Stimulated activated CD4-positive, alpha-beta T cell treated with anti-CD3 and anti-CD28 coated beads, TNF-alpha, amount 100 ng/mL, for 4 hours (primary cell): Measurements from ENCODE around the gene CAPN13.

Experiments
- DNase-seq, 3 experiments: peaks; one replicate each; pipeline ENCODE4 v3.0.0-alpha.2; 2020; ENCODE audit warnings: low read depth in 3 of 3

Gene CAPN13

DNA sequence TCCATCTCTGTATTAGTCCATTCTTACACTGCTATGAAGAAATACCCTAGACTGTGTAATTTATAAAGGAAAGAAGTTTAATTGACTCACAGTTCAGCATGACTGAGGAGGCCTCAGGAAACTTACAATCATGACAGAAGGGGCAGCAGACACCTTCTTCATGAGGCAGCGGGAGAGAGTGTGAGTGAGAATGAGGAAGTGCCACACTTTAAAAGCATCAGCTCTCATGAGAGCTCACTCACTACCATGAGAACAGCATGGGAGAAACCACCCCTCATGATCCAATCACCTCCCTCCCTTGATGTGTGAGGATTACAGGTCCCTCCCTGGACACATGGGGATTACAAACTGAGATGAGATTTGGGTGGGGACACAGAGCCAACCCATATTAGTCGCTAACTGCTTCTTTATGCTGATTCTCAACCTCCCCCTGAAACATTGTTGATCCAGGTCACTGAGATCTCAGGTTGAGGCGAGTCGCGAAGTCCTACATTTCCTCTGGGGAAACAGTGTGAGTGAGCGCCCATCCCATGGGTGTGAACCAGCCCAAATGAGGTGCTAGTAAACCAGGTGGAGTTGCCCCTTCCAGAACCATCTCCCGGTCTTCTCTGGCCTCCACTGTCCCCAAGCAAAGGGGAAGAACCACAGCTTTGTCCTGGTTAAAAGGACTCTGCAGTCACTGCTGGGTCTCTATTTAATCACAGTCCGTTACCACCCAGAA, 123.8 kb downstream of the CAPN13 start:
- no peak for DNase-seq

DNA sequence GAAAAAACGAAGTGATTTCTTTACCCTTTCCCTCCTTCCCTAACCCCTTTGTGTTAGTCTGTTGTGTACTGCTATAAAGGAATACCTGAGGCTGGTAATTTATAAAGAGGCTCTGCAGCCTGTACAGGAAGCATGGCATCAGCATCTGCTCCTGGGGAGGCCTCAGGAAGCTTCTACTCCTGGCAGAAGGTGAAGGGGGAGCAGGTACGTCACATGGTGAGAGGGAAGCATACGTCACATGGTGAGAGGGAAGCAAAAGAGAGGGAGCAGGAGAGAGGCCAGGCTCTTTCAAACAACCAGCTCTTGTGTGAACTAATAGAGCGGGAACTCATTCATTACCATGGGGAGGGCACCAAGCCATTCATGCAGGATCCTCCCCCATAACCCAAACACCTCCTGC, 126.2 kb downstream of the CAPN13 start:
- no peak for DNase-seq

- DNase-seq: no peak
Observed at GRCh38 chr2:30680121-30680520, 127.1 kb downstream of the CAPN13 start.

DNA sequence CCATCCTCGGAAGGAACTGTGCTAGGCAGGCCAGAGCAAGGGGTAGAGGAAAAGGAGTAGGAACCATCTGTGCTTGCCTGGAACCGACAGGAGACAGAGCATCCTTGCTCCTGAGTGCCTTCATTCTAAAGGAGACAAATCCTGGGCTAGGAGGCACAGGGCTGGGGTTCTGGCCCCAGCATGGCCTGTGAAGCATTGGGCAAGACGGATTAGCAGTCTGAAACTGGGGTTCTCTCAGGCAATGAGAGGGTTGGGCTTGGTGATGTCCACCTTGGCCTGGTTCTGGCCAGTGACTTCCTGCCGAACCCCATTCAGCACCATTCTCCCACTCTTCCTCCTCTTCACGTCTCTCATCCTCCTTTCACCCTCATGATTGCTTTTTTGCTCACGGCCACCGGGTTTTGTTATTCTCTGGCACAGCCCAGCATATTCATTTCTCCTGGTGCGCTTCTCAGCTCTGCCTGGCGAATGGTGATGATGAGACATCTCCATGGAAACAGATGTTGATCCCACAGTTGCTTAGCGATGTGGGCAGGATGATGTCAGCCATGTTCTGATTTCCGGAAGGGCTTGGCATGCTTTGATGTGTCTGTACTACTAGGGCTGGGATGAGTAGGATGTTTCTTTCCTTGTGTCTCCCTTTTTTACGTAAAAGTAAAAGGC, 127.7 kb downstream of the CAPN13 start:
- DNase-seq: no peak

GRCh38 chr2:30678410-30679137, 128.7 kb downstream of the CAPN13 start:
- no peak for DNase-seq

GRCh38 chr2:30677861-30678385, 129.3 kb downstream of the CAPN13 start:
- DNase-seq: no peak

GRCh38 chr2:30677231-30677630, 130.0 kb downstream of the CAPN13 start:
- no peak for DNase-seq

GRCh38 chr2:30675758-30676157, 131.5 kb downstream of the CAPN13 start:
- DNase-seq: no peak

DNA sequence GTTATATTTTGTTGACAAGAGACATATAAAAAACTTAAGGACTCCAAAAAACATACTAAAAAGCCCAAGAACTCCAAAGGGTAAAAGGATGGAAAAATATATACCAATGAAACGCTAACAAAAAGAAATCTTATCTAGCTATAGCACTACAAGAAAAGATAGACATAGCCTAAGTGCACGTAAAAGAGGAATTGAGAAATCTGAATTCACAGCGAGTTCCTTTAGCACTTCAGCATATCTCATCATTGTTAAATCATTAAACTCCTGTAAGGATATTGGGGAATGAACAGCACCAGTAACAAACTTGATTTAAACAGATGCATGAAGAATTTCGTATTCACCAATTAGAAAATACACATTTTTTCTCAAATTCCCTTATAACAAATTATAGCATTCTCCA, 134.1 kb downstream of the CAPN13 start:
- DNase-seq: no peak
